GM12801 (cell line): ENCODE measurements around the gene PDE6H.

Source experiments
- CTCF ChIP-seq: IDR thresholded peaks from one replicate; pipeline ENCODE4 v1.5.1; 2011; ENCODE audit warnings: control low read depth; ENCODE audit not compliant: insufficient read length; ENCODE audit errors: extremely low read depth

PDE6H gene

GRCh38 chr12:15005064-15005463 is 32.2 kb downstream of the PDE6H start:
- TF ChIP-seq CTCF, result no peak

GRCh38 chr12:15007551-15007950 is 34.7 kb downstream of the PDE6H start:
- TF ChIP-seq CTCF, result no peak

- no peak for TF ChIP-seq CTCF
These were observed 38.3 kb downstream of the PDE6H start for GRCh38 chr12:15011162-15011561.

GRCh38 chr12:15013634-15014179 is 40.9 kb downstream of the PDE6H start:
- no peak for TF ChIP-seq CTCF

- no peak for TF ChIP-seq CTCF
These were observed 41.9 kb downstream of the PDE6H start for GRCh38 chr12:15014708-15015107.

GRCh38 chr12:15015121-15015520 is 42.3 kb downstream of the PDE6H start:
- TF ChIP-seq CTCF, result no peak

- TF ChIP-seq CTCF, result no peak
These were observed 47.3 kb downstream of the PDE6H start for GRCh38 chr12:15020156-15020555.
